ENCODE data around the gene ASAP2. TPM values are rescaled to one million over a fixed set of nuclear protein-coding genes. Genes with fewer than 3 reads are reported as not detected.

The ASAP2 gene
- total RNA-seq, 1 experiment from 2014 or later = 60.3 TPM

DNA sequence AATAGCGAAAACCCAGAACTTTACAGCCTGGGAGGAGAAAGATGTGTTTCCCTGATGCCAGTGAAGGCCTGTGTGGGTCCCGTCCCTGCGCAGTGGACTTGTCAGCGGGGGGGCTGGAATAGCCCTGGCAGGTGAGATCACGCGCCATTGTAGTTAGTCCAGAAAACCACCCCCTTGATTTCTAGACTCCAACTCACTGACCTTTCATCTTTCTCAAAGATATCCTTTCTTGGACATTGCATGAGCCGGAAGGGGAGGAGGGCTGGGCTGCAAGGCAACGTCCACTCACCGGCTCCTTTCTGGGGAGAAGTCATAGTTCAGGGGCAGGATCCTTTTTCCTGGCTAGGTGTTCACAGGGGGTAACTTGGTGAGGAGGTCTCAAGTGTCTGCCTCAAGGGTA lies 22.3 kb upstream of the ASAP2 start:
- Histone ChIP-seq H3K4me3 (no peak overlapping the region), H3K36me3 (ENCODE audit: low read depth) (no peaks in the 10 kb centered on the region), H3K79me2 (ENCODE audit: low read depth) (no peaks in the 10 kb centered on the region), H2AFZ (no peak overlapping the region), H3K4me2 (no peak overlapping the region), H3K27ac (no peak overlapping the region), H3K27me3 (ENCODE audit: insufficient read depth, low read depth) (no peaks in the 10 kb centered on the region), H4K20me1 (ENCODE audit: insufficient read depth) (no peaks in the 10 kb centered on the region), H3K4me1 (replicated peaks; ENCODE audit: insufficient read depth) (peaks cover 16% of the 10 kb centered on the region), H3K9me2 (ENCODE audit: insufficient read depth) (no peaks in the 10 kb centered on the region), H3F3A (ENCODE audit: insufficient read depth, low read depth) (peaks cover 15% of the 10 kb centered on the region; the same call in 1 of the 2 replicates), H3K9me3 (ENCODE audit: insufficient read depth, low read depth) (no peaks in the 10 kb centered on the region)
- no peak for DNase-seq
- POLR2A ChIA-PET (ENCODE audit: unreplicated experiment) = no interaction called here
- TF ChIP-seq, protein P1, sequence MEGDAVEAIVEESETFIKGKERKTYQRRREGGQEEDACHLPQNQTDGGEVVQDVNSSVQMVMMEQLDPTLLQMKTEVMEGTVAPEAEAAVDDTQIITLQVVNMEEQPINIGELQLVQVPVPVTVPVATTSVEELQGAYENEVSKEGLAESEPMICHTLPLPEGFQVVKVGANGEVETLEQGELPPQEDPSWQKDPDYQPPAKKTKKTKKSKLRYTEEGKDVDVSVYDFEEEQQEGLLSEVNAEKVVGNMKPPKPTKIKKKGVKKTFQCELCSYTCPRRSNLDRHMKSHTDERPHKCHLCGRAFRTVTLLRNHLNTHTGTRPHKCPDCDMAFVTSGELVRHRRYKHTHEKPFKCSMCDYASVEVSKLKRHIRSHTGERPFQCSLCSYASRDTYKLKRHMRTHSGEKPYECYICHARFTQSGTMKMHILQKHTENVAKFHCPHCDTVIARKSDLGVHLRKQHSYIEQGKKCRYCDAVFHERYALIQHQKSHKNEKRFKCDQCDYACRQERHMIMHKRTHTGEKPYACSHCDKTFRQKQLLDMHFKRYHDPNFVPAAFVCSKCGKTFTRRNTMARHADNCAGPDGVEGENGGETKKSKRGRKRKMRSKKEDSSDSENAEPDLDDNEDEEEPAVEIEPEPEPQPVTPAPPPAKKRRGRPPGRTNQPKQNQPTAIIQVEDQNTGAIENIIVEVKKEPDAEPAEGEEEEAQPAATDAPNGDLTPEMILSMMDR (conservative IDR thresholded peaks at IDR 0.05) = no peak
- no peak for TF ChIP-seq EZH2 (IDR thresholded peaks at IDR 0.05; ENCODE audit: low read depth)
- intact Hi-C loops (cut with micrococcal nuclease; ENCODE audit: unreplicated experiment) = no loop called here
- no TSS peak for BruUV-seq (replicated peaks)
- CTCF ChIA-PET = no interaction called here

DNA sequence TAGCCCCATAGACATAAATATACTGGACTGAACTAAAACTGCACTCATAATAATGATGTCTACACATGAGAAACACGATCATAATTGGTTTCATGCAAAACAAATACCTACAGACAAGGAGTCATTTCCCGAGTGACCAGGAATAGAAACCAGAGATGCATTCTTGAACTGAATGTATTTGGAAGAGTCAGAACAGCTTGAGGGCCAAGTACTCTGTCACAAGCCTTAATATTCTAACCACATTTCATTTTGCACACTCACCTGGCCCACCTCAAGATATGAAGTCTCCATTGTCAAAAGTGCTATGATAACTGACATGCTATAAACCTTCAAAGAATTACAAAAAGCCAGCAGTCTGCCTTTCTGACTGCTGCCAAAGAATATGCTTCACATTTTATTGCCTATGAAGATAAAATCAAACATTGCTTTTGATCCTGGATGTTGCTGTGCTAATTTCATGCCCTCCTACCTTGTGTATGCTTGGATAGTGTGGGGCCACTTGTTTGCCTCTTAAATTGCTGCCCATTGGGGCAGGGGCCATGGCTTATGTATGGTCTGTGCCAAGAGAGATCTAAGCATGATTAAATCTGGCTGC lies 18.9 kb upstream of the ASAP2 start:
- Histone ChIP-seq H3K9me2 (ENCODE audit: insufficient read depth) (no peaks in the 10 kb centered on the region), H3K27me3 (ENCODE audit: insufficient read depth, low read depth) (no peaks in the 10 kb centered on the region), H3K9me3 (ENCODE audit: insufficient read depth, low read depth) (no peaks in the 10 kb centered on the region), H3K4me2 (no peak overlapping the region), H3K27ac (no peak overlapping the region), H3K4me1 (replicated peaks; ENCODE audit: insufficient read depth) (no peaks in the 10 kb centered on the region), H3K4me3 (no peak overlapping the region), H3K36me3 (ENCODE audit: low read depth) (no peaks in the 10 kb centered on the region), H3K79me2 (ENCODE audit: low read depth) (no peaks in the 10 kb centered on the region), H4K20me1 (ENCODE audit: insufficient read depth) (no peaks in the 10 kb centered on the region), H3F3A (ENCODE audit: insufficient read depth, low read depth) (no peaks in the 10 kb centered on the region), H2AFZ (no peak overlapping the region)
- no TSS peak for BruUV-seq (replicated peaks)
- POLR2A ChIA-PET (ENCODE audit: unreplicated experiment) = no interaction called here
- TF ChIP-seq, protein P1 (conservative IDR thresholded peaks at IDR 0.05) = no peak
- no peak for TF ChIP-seq EZH2 (IDR thresholded peaks at IDR 0.05; ENCODE audit: low read depth)
- CTCF ChIA-PET = no interaction called here
- DNase-seq = no peak
- intact Hi-C loops (cut with micrococcal nuclease; ENCODE audit: unreplicated experiment) = no loop called here

DNA sequence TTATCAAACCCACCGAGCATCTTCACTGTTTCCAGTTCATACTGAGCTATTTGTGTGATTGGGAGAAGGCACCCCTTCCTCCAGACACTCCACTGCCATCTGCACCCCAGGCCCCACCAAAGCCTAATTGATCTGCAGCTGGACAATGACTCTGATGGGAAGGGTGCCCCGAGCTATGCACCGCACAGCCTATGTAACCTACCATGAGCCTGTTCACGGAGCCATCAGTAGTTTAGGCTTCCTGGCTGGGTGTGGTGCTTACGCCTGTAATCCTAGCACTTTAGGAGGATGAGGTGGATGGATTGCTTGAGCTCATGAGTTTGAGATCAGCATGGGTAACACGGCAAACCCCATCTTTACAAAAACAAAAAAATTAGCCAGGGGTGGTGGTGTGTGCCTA lies 17.8 kb upstream of the ASAP2 start:
- Histone ChIP-seq H3K9me2 (ENCODE audit: insufficient read depth) (no peaks in the 10 kb centered on the region), H3K4me3 (no peak overlapping the region), H3K79me2 (ENCODE audit: low read depth) (no peaks in the 10 kb centered on the region), H3K9me3 (ENCODE audit: insufficient read depth, low read depth) (no peaks in the 10 kb centered on the region), H3F3A (ENCODE audit: insufficient read depth, low read depth) (no peaks in the 10 kb centered on the region), H3K36me3 (ENCODE audit: low read depth) (no peaks in the 10 kb centered on the region), H2AFZ (no peak overlapping the region), H3K4me1 (replicated peaks; ENCODE audit: insufficient read depth) (no peaks in the 10 kb centered on the region), H3K27ac (no peak overlapping the region), H4K20me1 (ENCODE audit: insufficient read depth) (no peaks in the 10 kb centered on the region), H3K4me2 (no peak overlapping the region), H3K27me3 (ENCODE audit: insufficient read depth, low read depth) (no peaks in the 10 kb centered on the region)
- CTCF ChIA-PET = no interaction called here
- POLR2A ChIA-PET (ENCODE audit: unreplicated experiment) = no interaction called here
- TF ChIP-seq EZH2 (IDR thresholded peaks at IDR 0.05; ENCODE audit: low read depth) = no peak
- TF ChIP-seq, protein P1 (conservative IDR thresholded peaks at IDR 0.05) = no peak
- no peak for DNase-seq
- BruUV-seq (replicated peaks) = no TSS peak
- intact Hi-C loops (cut with micrococcal nuclease; ENCODE audit: unreplicated experiment) = no loop called here

Measured in PC-9 (cell line).